ENCODE results near the gene ZNF211.

DNA sequence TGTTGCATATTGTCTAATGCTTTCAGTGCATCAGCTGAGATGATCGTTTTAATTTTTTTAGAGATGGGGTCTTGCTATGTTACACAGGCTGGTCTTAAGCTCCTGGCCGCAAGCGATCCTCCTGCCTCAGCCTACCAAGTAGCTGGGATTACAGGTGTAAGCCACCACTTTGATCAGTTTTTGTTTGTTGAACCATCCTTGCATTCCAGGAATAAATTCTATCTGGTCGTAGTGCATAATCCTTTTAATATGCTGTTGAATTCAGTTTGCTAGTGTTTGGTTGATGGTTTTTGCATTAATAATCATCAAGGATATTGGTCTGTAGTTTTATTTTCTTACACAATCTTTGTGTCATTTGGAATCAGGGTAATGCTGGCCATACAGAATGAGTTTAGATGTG is 4.4 kb downstream of the ZNF211 start:
- TF ChIP-seq POLR2AphosphoS5 (IDR thresholded peaks at IDR 0.05; ENCODE audit: low read depth, low read length): no peak
- TF ChIP-seq, protein P1, sequence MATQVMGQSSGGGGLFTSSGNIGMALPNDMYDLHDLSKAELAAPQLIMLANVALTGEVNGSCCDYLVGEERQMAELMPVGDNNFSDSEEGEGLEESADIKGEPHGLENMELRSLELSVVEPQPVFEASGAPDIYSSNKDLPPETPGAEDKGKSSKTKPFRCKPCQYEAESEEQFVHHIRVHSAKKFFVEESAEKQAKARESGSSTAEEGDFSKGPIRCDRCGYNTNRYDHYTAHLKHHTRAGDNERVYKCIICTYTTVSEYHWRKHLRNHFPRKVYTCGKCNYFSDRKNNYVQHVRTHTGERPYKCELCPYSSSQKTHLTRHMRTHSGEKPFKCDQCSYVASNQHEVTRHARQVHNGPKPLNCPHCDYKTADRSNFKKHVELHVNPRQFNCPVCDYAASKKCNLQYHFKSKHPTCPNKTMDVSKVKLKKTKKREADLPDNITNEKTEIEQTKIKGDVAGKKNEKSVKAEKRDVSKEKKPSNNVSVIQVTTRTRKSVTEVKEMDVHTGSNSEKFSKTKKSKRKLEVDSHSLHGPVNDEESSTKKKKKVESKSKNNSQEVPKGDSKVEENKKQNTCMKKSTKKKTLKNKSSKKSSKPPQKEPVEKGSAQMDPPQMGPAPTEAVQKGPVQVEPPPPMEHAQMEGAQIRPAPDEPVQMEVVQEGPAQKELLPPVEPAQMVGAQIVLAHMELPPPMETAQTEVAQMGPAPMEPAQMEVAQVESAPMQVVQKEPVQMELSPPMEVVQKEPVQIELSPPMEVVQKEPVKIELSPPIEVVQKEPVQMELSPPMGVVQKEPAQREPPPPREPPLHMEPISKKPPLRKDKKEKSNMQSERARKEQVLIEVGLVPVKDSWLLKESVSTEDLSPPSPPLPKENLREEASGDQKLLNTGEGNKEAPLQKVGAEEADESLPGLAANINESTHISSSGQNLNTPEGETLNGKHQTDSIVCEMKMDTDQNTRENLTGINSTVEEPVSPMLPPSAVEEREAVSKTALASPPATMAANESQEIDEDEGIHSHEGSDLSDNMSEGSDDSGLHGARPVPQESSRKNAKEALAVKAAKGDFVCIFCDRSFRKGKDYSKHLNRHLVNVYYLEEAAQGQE (IDR thresholded peaks at IDR 0.05; ENCODE audit: insufficient read depth in 1 of 2, low read depth in 2 of 2, low read length in 2 of 2): no peak
- TF ChIP-seq FOXP2 (optimal IDR thresholded peaks at IDR 0.05; ENCODE audit: borderline replicate concordance, extremely low read depth, extremely low read length, insufficient read depth): no peak
- TF ChIP-seq TAF1 (IDR thresholded peaks at IDR 0.05; ENCODE audit: borderline replicate concordance, insufficient read depth, low read length): no peak
